Right atrium auricular region (tissue), 2 donors: Measurements from ENCODE around the gene RTL3. TPM values are rescaled to one million over a fixed set of nuclear protein-coding genes. Genes with fewer than 3 reads are reported as not detected.

Experiments
- DNase-seq: peaks from one replicate; pipeline ENCODE4 v3.0.0-alpha.2; 2019; ENCODE audit warnings: low spot score
- H3K27ac ChIP-seq, 2 donors: fragments of 200-600 bp; sonication (generic); 1 replicate in 1 of 2; 2 replicates in 1 of 2; pipeline ENCODE4 v1.5.1; 2016 to 2019
- H3K27me3 ChIP-seq, 2 donors: fragments of 200-600 bp; sonication (generic); one replicate each; pipeline versions ENCODE4 v1.5.1 to v1.6.0; 2017 to 2019
- H3K36me3 ChIP-seq: fragments of 200-600 bp; sonication (generic); one replicate; pipeline ENCODE4 v1.5.1; 2016
- H3K4me1 ChIP-seq, 2 donors: fragments of 200-600 bp; sonication (generic); one replicate each; pipeline versions ENCODE4 v1.5.1 to v1.6.0; 2017 to 2019
- H3K4me3 ChIP-seq, 2 donors: fragments of 200-600 bp; sonication (generic); 1 replicate in 1 of 2; 2 replicates in 1 of 2; pipeline ENCODE4 v1.5.1; 2017 to 2019; ENCODE audit warnings: mild to moderate bottlenecking in 1 of 2, moderate library complexity in 1 of 2
- H3K9me3 ChIP-seq, 2 donors: fragments of 200-600 bp; sonication (generic); one replicate each; pipeline ENCODE4 v1.5.1; 2019
- CTCF ChIP-seq, 2 donors: fragments of 200-600 bp; sonication (generic); IDR thresholded peaks; one replicate each; pipeline ENCODE4 v1.5.1; 2019; ENCODE audit warnings: antibody characterized with exemption in 2 of 2
- total RNA-seq, 2 donors: library from RNA; depleted of rRNA; stranded (reverse); fragments of >200 nt; gene quantifications; one replicate each; pipeline ENCODE4 v1.1.0, GENCODE V29; 2016

Gene RTL3
- total RNA-seq, 2 donors from 2014 or later = 0.30 to 0.55 TPM

DNA sequence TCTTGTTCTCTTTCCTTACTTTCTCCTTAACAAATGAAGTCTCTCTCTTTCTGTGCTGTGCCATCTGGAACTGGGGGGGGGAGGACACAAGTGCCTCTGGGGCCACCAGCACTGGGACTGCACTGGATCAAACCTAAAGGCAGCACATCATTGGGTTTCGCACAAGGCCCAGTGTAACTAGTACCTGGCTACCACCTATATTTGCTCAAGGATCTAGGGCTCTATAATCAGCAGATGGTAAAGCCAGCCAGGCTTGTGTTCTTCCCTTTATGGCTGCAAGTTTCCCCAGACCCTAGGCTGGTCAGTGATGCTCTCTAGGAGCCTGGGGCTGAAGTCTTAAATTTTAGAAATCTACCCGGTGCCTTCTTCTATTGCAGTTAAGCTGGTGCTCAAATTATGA is 40.1 kb downstream of the RTL3 start:
- no peaks in the 10 kb centered on the region for H3K4me1 ChIP-seq
- H3K27me3 ChIP-seq = no peaks in the 10 kb centered on the region
- no peak for TF ChIP-seq CTCF (IDR thresholded peaks at IDR 0.05)
- H3K9me3 ChIP-seq = no peaks in the 10 kb centered on the region
- H3K4me3 ChIP-seq = no peak overlapping the region
- H3K36me3 ChIP-seq = no peaks in the 10 kb centered on the region
- no peak overlapping the region for H3K27ac ChIP-seq
- no peak for DNase-seq

- no peak for DNase-seq
- H3K9me3 ChIP-seq = no peaks in the 10 kb centered on the region
- no peak overlapping the region for H3K27ac ChIP-seq
- H3K4me3 ChIP-seq = no peak overlapping the region
- no peak for TF ChIP-seq CTCF (IDR thresholded peaks at IDR 0.05)
- H3K36me3 ChIP-seq = no peaks in the 10 kb centered on the region
- H3K4me1 ChIP-seq = no peaks in the 10 kb centered on the region
- no peaks in the 10 kb centered on the region for H3K27me3 ChIP-seq
Observed at GRCh38 chrX:78614264-78614663, 44.9 kb downstream of the RTL3 start.

Other genes with a start within 250 kb of the RTL3 start
- under 1 TPM; 0.15 to 0.39 TPM for gene LPAR4, start 88.4 kb upstream of the RTL3 start, total RNA-seq